ENCODE measurements around the gene CST1.
"Not testable (repeated sequence)": the region's sequence is repeated elsewhere in the genome, so short reads cannot be mapped to it uniquely, and the experiment has no call there.

The CST1 gene

GRCh38 chr20:23725102-23725501, 25.6 kb downstream of the CST1 start:
- DNase-seq, result no peak
- in situ Hi-C loops (cut with HindIII; ENCODE audit: low pct_ligation_motif_present, low pct_unique_long_range_greater_than_20kb, low sequenced_read_pairs), result no loop called here

DNA sequence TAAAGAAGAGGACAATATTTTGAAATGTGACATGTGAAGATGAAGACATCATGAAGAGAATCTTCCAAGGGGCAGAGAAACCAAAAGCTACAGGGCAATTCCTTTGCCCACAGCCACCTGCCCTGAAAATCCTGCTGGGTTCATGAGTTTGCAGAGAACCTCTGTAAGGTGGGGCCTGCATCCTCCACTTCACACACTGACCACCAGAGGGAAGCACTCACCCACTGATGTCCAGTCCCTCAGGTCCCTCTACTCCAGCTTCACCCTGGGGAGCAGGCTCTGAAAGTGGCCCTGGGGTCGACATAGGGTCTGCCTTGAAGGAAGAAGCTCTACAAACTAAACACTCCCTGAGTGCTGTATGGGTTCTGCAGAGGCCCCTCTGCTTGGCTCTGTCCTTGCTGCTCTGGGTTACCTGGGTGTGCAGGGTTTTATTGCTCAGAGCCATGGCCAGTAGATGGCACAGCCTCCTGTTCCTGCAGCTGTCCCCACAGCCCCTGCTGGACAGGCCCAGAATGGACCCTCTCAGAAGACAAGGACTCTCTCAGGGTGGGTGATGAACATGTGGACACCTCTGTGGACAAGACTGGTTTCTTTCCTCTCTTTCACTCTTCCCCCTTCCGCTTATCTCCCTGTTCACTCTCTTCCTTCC, 27.0 kb downstream of the CST1 start:
- in situ Hi-C loops (cut with HindIII; ENCODE audit: low pct_ligation_motif_present, low pct_unique_long_range_greater_than_20kb, low sequenced_read_pairs), result not testable (repeated sequence)
- DNase-seq, result peak; percentile 16

DNA sequence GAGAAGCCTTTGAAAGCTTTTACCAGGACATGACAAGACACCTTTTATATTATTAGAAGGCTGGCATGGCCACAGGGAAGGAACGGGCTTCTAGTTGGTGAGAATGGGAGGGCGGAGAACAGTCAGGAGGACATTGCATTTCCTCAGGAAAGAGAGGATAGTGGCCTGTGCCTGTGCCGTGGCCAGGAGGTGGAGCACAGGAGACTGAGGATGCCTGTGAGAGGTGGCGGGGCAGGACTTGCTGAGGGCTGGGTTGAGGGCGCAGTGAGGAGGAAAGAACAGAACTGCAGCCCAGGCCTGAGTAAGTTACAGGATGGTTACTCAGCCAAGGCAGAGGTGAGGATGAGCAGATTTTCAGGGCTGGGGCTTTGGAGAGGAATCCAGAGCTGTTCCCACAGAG, 27.9 kb downstream of the CST1 start:
- in situ Hi-C loops (cut with HindIII; ENCODE audit: low pct_ligation_motif_present, low pct_unique_long_range_greater_than_20kb, low sequenced_read_pairs); DNase-seq: not testable (repeated sequence)

GRCh38 chr20:23721962-23722361, 28.8 kb downstream of the CST1 start:
- DNase-seq, result no peak
- in situ Hi-C loops (cut with HindIII; ENCODE audit: low pct_ligation_motif_present, low pct_unique_long_range_greater_than_20kb, low sequenced_read_pairs), result no loop called here

- in situ Hi-C loops (cut with HindIII; ENCODE audit: low pct_ligation_motif_present, low pct_unique_long_range_greater_than_20kb, low sequenced_read_pairs), result not testable (repeated sequence)
These were observed 31.4 kb downstream of the CST1 start for GRCh38 chr20:23719351-23719750.

DNA sequence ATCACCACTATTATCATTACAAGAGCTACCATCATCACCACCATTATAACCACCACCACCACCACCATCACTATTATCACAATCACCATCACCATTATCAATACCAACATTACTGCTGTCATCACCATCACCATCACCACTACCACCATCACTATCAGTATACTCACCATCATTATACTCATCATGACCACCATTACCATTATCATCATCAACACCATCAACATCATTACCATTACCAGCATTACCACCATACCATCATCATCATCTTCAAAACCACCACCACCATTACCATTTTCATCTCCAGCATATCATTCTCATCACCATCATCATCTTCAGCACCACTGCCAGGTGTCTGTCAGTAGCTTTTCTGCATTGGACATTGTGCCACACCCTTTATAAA, 39.0 kb downstream of the CST1 start:
- in situ Hi-C loops (cut with HindIII; ENCODE audit: low pct_ligation_motif_present, low pct_unique_long_range_greater_than_20kb, low sequenced_read_pairs); DNase-seq: not testable (repeated sequence)

More at GRCh38 chr20:23719351-23719750, 31.4 kb downstream of the CST1 start:
- not testable (repeated sequence) for DNase-seq

- in situ Hi-C loops (cut with HindIII; ENCODE audit: low pct_ligation_motif_present, low pct_unique_long_range_greater_than_20kb, low sequenced_read_pairs), result no loop called here
- no peak for DNase-seq
These were observed 40.0 kb downstream of the CST1 start for GRCh38 chr20:23710771-23711170.

- in situ Hi-C loops (cut with HindIII; ENCODE audit: low pct_ligation_motif_present, low pct_unique_long_range_greater_than_20kb, low sequenced_read_pairs), result no loop called here
- DNase-seq, result no peak
These were observed 44.8 kb downstream of the CST1 start for GRCh38 chr20:23705895-23706294.

- in situ Hi-C loops (cut with HindIII; ENCODE audit: low pct_ligation_motif_present, low pct_unique_long_range_greater_than_20kb, low sequenced_read_pairs), result no loop called here
- DNase-seq, result no peak
These were observed 48.7 kb downstream of the CST1 start for GRCh38 chr20:23702021-23702420.

DNA sequence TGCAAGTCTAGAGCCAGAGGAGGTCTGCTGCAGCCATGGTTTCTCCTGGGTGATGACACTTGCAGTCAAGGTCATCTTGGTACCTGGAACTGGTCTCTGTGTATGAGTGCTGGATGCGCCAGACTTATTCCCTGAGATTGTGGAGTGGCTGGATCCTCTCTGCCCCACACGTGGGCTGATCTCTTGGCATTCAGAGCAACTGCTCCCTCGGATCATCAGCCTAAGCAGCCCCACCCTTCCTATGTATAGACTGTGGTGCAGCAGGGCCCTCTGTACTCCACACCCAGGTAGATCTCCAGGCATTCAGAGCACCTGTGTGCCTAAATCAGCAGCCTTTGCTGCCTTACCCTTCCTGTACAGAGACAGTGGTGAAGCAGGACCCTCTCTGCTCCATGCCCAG, 49.8 kb downstream of the CST1 start:
- in situ Hi-C loops (cut with HindIII; ENCODE audit: low pct_ligation_motif_present, low pct_unique_long_range_greater_than_20kb, low sequenced_read_pairs), result no loop called here

DNA sequence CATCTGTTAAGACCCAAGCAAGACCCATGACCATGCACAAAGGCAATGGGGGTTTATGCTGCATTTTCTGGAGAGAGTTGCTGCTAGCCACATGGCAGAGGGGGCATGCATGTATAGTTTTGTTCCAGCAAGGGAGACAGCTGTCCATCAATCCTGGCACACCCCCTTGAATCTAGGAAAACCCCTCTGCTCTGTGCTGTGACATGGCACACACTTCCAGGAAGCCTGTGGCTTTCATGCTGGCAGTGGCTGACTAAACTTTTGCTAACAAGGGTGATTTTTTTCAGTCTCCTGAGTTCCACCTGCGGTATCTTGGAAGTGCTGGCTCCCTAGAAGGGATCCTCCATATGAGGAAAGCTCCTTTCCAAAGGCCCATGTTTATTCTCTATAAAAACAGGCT, 52.8 kb downstream of the CST1 start:
- in situ Hi-C loops (cut with HindIII; ENCODE audit: low pct_ligation_motif_present, low pct_unique_long_range_greater_than_20kb, low sequenced_read_pairs), result no loop called here
- no peak for DNase-seq

More for the DNA sequence above, 49.8 kb downstream of the CST1 start:
- DNase-seq, result no peak
